Heart left ventricle (tissue), 16 donors: ENCODE results near the gene SERPINB8. TPM values are rescaled to one million over a fixed set of nuclear protein-coding genes. Genes with fewer than 3 reads are reported as not detected.

Experiments used
- ATAC-seq, 4 donors: fragments of 200-7000 bp; cut with Tn5 transposase; one replicate each; pipeline ENCODE4 v1.9.1; 2020 to 2022; ENCODE audit warnings: moderate library complexity in 4 of 4, mild to moderate bottlenecking in 3 of 4, moderate number of reproducible peaks in 1 of 4
- DNase-seq, 5 donors: peaks; one replicate each; pipeline ENCODE4 v3.0.0-alpha.2; 2020
- H3K27ac ChIP-seq, 12 donors: fragments of 200-600 bp; sonication (generic) in 4 of 12; one replicate each; pipeline versions ENCODE4 v1.5.0 to v1.8.0; 2016 to 2022; ENCODE audit warnings: mild to moderate bottlenecking in 2 of 12
- H3K27me3 ChIP-seq, 9 donors: fragments of 200-600 bp; sonication (generic) in 2 of 9; one replicate each; pipeline versions ENCODE4 v1.5.1 to v1.8.0; 2016 to 2022; ENCODE audit warnings: mild to moderate bottlenecking in 3 of 9
- H3K36me3 ChIP-seq, 9 donors: fragments of 200-600 bp; sonication (generic) in 2 of 9; one replicate each; pipeline versions ENCODE4 v1.5.0 to v1.8.0; 2018 to 2022; ENCODE audit warnings: mild to moderate bottlenecking in 2 of 9
- H3K4me1 ChIP-seq, 12 donors: fragments of 200-600 bp; sonication (generic) in 4 of 12; one replicate each; pipeline versions ENCODE4 v1.5.0 to v1.8.0; 2016 to 2022; ENCODE audit warnings: mild to moderate bottlenecking in 3 of 12
- H3K4me3 ChIP-seq, 12 donors: fragments of 200-600 bp; sonication (generic) in 4 of 12; one replicate each; pipeline versions ENCODE4 v1.5.0 to v1.8.0; 2017 to 2022; ENCODE audit warnings: mild to moderate bottlenecking in 9 of 12, moderate library complexity in 4 of 12
- H3K9me3 ChIP-seq, 12 donors: fragments of 200-600 bp; sonication (generic) in 4 of 12; one replicate each; pipeline versions ENCODE4 v1.5.0 to v1.8.0; 2016 to 2022; ENCODE audit warnings: mild to moderate bottlenecking in 1 of 12
- POLR2A ChIP-seq, 2 donors: fragments of 450-650 bp; IDR thresholded peaks; one replicate each; pipeline ENCODE4 v1.6.1; 2017; ENCODE audit warnings: antibody characterized with exemption in 2 of 2, mild to moderate bottlenecking in 2 of 2, moderate library complexity in 2 of 2
- WGBS, 4 donors: extraction: QIAGEN DNeasy Blood & Tissue Kit in 2 of 4; methylation state at CpG; one replicate each; pipeline versions ENCODE4 v1.1.5 to v1.1.7; 2013 to 2018; 5-methylcytosine and 5-hydroxymethylcytosine counted together
- intact Hi-C, 10 donors: fragments of 100-400 bp; cut with DNase I; formaldehyde crosslinking; loops; one replicate each; pipeline versions ENCODE4 v1.11.1 to v1.14.2; 2022
- long read RNA-seq, 3 donors: library from polyadenylated mRNA; unstranded; transcript quantifications; one replicate each; pipeline ENCODE4 v2.0.0, GENCODE V29; 2020 to 2021
- polyA plus RNA-seq, 2 donors: library from polyadenylated mRNA; stranded (reverse); fragments of 200-250 nt; gene quantifications; one replicate each; pipeline ENCODE4 v1.2.3, GENCODE V29; 2013
- total RNA-seq, 9 donors: library from RNA; depleted of rRNA in 2 of 9; stranded (reverse); fragments of >200 nt in 2 of 9; fragmentation: NEBNext Ultra II Directional in 3 of 9; extraction: Animal tissue kit (Norgen Biotek cat#: 25700) in 3 of 9; gene quantifications; one replicate each; pipeline versions ENCODE4 v1.1.0 to v1.2.4, GENCODE V29; 2016 to 2023
- TF ChIP-seq, protein P1 (sequence below), 12 donors: fragments of 200-600 bp; sonication (generic) in 4 of 12; IDR thresholded peaks; one replicate each; pipeline versions ENCODE4 v1.5.0 to v1.8.0; 2018 to 2022; ENCODE audit warnings: antibody characterized with exemption in 12 of 12, mild to moderate bottlenecking in 5 of 12
- donor health status: ischemic (EF 13 %, LVEDD 7.1; RV severe dilation, severe dysfunction).
- donor health status: healthy with polysubstance abuse.
- donor health status: DM: no; HTN: yes; CAD: no.
- donor health status: DM: no; HTN: no; CAD: no.
- donor health status: ischemic (EF 25% LVEDD 6.9; RV normal size, moderate dysfunction).
- donor health status: ischemic (EF 25% LVEDD 5.7; RV mildly dilated, moderate dysfunction).
- donor health status: healthy.
- donor health status: DM: yes; HTN: yes; CAD: no.
- donor health status: ischemic (EF 35%, LVEDD 5.7; RV mildly dilated, moderate dysfunction).
- donor health status: nonischemic (EF 11% LVEDD 7.7; RV severe dilation, severe dysfunction).
- donor health status: DM: yes; HTN: yes; CAD: no.
- donor health status: PGD.
- donor health status: ischemic (EF 29% LVEDD 5.4; RV normal size, mild dysfunction).
- donor health status: nonischemic (EF 23%, LVEDD 6.1; RV moderate dilation, normal function).

Gene SERPINB8, protein sequence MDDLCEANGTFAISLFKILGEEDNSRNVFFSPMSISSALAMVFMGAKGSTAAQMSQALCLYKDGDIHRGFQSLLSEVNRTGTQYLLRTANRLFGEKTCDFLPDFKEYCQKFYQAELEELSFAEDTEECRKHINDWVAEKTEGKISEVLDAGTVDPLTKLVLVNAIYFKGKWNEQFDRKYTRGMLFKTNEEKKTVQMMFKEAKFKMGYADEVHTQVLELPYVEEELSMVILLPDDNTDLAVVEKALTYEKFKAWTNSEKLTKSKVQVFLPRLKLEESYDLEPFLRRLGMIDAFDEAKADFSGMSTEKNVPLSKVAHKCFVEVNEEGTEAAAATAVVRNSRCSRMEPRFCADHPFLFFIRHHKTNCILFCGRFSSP
- 10 to 100 TPM in 1 of 9 donors, 1 to 10 TPM in 8; 1.3 to 10.3 (median 3.5) TPM for total RNA-seq
- 10 to 100 TPM in 1 of 2 donors, under 1 TPM in 1; 0.72 to 12.6 TPM for polyA plus RNA-seq
- long read RNA-seq, donor 1, partial matches to known transcripts: 0 of 2 reads
- long read RNA-seq, donor 1, other reads (novel, unspliced or antisense): 1 of 2 reads
- long read RNA-seq, donor 2, partial matches to known transcripts: 0 of 1 reads
- long read RNA-seq, donor 2, other reads (novel, unspliced or antisense): 1 of 1 reads
- long read RNA-seq, donor 3, partial matches to known transcripts: 0 of 2 reads
- long read RNA-seq, donor 3, other reads (novel, unspliced or antisense): 1 of 2 reads

DNA sequence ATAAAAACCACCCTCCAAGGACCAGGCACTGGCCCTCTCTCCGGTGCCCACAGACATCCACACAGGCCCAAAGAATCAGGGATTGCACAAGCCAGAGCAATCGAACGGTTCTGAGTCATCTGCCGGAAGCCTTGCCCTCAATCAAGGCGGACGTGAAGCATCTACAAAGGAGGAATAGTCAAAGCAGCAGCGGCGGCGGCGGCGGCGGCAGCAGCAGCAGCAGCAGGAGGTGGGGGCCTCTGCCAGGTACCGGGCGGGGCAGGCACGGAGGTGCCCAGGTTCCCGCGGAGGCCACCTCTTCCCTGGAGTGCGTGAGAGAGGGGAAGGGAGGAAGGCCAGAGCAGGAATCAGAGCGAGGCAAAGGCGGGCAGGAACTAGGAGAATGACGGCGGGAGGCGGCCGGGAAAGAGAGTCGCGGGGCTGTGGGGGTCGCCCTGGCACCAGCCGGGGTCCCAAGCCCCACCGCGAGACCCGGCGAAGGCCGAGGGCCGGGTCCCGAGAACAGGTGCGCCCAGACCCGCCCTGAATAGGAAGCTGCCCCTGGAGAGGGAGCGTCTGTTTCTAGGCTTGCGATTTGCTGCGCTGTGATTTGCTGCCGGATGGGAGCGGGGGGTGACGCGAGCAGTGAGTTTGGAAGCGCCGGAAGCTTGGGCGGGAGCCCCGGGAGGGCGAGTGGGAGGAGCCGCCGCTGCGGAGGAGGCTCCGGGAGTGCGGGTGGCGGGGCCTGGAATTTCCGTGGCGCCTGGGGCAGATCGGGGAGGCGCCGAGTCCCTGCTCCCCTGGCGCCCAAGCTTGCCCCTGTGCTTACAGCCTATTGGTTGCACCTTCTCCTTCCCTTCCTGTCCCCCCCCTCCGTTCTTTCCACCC is at the start of gene SERPINB8:
TSS of gene SERPINB8 (plus strand) at position 140 of the 867 bp plus-strand sequence. CDS start 8,228 bp downstream, outside the sequence.
- peak; percentile 94 to 96 (median 95) for DNase-seq
- H3K4me1 ChIP-seq: peaks cover 0 to 31% (median 9%) of the 10 kb centered on the region in 12 donors
- 0% methylated on average over 62 of the region's 62 CpGs for WGBS, 4 donors
- intact Hi-C loops: loop anchor here in 1 of 10 donors (10.0 kb wide), 1 partner anchor 455 kb away; no protein-coding TSS in a partner anchor
- H3K36me3 ChIP-seq: no peaks in the 10 kb centered on the region
- H3K27me3 ChIP-seq: no peaks in the 10 kb centered on the region
- peak within 1 kb of the TSS; percentile 58 to 98 (median 93) for H3K27ac ChIP-seq
- no peaks in the 10 kb centered on the region for H3K9me3 ChIP-seq
- peak in 1 of 2 donors; percentile 85 for TF ChIP-seq POLR2A (IDR thresholded peaks at IDR 0.05)
- TF ChIP-seq, protein P1, sequence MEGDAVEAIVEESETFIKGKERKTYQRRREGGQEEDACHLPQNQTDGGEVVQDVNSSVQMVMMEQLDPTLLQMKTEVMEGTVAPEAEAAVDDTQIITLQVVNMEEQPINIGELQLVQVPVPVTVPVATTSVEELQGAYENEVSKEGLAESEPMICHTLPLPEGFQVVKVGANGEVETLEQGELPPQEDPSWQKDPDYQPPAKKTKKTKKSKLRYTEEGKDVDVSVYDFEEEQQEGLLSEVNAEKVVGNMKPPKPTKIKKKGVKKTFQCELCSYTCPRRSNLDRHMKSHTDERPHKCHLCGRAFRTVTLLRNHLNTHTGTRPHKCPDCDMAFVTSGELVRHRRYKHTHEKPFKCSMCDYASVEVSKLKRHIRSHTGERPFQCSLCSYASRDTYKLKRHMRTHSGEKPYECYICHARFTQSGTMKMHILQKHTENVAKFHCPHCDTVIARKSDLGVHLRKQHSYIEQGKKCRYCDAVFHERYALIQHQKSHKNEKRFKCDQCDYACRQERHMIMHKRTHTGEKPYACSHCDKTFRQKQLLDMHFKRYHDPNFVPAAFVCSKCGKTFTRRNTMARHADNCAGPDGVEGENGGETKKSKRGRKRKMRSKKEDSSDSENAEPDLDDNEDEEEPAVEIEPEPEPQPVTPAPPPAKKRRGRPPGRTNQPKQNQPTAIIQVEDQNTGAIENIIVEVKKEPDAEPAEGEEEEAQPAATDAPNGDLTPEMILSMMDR (IDR thresholded peaks at IDR 0.05): no peak
- H3K4me3 ChIP-seq: peak within 1 kb of the TSS; percentile 53 to 98 (median 84)
- peak; percentile 96 to 99 (median 98) for ATAC-seq

DNA sequence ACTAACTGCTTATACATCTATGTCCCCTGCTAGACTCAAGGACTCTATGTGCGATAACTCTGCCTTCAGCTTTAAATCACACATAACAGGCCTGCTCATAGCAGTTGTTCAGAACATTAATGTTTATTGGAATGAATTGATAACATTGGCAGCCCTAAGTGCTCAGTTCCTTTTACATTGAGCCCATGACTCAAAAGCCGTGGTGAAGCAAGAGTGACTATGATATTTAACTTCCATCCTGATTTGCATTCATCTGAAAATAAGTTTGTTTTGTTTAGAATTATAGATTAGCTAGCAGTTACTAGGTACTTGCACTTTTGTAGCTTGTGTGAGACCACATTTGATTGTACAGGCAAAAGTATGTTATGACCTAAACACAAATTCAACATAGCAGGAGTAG is 47.8 kb upstream of the SERPINB8 start:
- TF ChIP-seq, protein P1 (IDR thresholded peaks at IDR 0.05): no peak
- TF ChIP-seq POLR2A (IDR thresholded peaks at IDR 0.05): no peak

DNA sequence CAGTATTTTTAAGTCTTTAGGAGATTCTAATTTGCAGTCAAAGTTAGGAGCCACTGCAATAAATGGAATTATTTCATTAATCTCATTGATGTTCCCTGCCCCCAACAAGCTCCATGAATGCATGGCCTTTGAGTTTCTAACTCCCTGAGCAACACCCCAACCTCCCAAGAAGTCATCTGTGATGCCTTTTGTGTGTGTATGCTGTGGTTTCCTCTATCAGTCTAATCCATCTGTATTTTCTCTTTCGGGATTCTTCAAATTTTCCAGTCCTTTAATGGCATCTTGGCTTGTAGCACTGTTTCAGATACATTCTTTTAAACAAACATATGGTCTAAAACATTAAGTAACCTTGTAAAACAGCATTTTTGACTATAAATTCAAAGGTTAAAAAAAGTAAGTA is 45.3 kb upstream of the SERPINB8 start:
- H3K36me3 ChIP-seq: no peaks in the 10 kb centered on the region
- H3K4me3 ChIP-seq: no peak overlapping the region
- intact Hi-C loops: no loop called here
- ATAC-seq (no peak), DNase-seq (no peak)
- no peak overlapping the region for H3K27ac ChIP-seq
- WGBS, 4 donors: 71 to 85% (median 76%) methylated on average over 1 of the region's 1 CpG
- H3K27me3 ChIP-seq: peaks cover 0 to 7% (median 0%) of the 10 kb centered on the region in 9 donors
- TF ChIP-seq, protein P1 (IDR thresholded peaks at IDR 0.05): no peak
- no peak for TF ChIP-seq POLR2A (IDR thresholded peaks at IDR 0.05)
- no peaks in the 10 kb centered on the region for H3K9me3 ChIP-seq
- no peaks in the 10 kb centered on the region for H3K4me1 ChIP-seq

More for the DNA sequence above, 47.8 kb upstream of the SERPINB8 start:
- peaks cover 0 to 7% (median 0%) of the 10 kb centered on the region in 12 donors for H3K4me1 ChIP-seq
- WGBS, 4 donors: 68 to 79% (median 71%) methylated on average over 2 of the region's 2 CpGs
- intact Hi-C loops: no loop called here
- DNase-seq: no peak
- no peaks in the 10 kb centered on the region for H3K36me3 ChIP-seq
- peaks cover 0 to 7% (median 0%) of the 10 kb centered on the region in 9 donors for H3K27me3 ChIP-seq
- no peak overlapping the region for H3K4me3 ChIP-seq
- no peak overlapping the region for H3K27ac ChIP-seq
- ATAC-seq: no peak
- H3K9me3 ChIP-seq: no peaks in the 10 kb centered on the region
